Astrocyte (in vitro differentiated cells and primary cell): ENCODE data around the gene CLEC16A.

Source experiments
- CTCF ChIP-seq: IDR thresholded peaks from 2 replicates; pipeline ENCODE4 v1.5.1; 2011; ENCODE audit warnings: low read depth, mild to moderate bottlenecking, inconsistent platforms, low read length, moderate library complexity; ENCODE audit not compliant: insufficient read depth
- EZH2 ChIP-seq: IDR thresholded peaks from 2 replicates; pipeline ENCODE4 v1.6.1; 2012; ENCODE audit warnings: mild to moderate bottlenecking, low read length, inconsistent platforms; ENCODE audit not compliant: insufficient read depth

- TF ChIP-seq CTCF: no peak
- no peak for TF ChIP-seq EZH2
Observed at GRCh38 chr16:11126399-11127054, 182.2 kb downstream of the CLEC16A start.
